ENCODE data around the gene SERPINF2. TPM values are rescaled to one million over a fixed set of nuclear protein-coding genes. Genes with fewer than 3 reads are reported as not detected.

SERPINF2 gene
- total and polyA plus RNA-seq, 4 donors, result 13.7 to 78.9 (median 58.0) TPM

- Histone ChIP-seq H3K36me3 (ENCODE audit: control insufficient read depth in 4 of 4, insufficient read depth in 4 of 4, low read length in 4 of 4) (peaks cover 0 to 27% (median 0%) of the 10 kb centered on the region in 4 donors), H3K4me3 (peak within 1 kb of the TSS; percentile 57), H3K9ac (ENCODE audit: insufficient read depth in 1 of 2, low read length in 2 of 2) (no peak within 1 kb of the TSS), H3K4me1 (ENCODE audit: control insufficient read depth in 5 of 5, insufficient read depth in 5 of 5, low read length in 5 of 5) (peaks cover 0 to 16% (median 0%) of the 10 kb centered on the region in 5 donors), H3K9me3 (ENCODE audit: control insufficient read depth in 4 of 4, insufficient read depth in 3 of 4, low read length in 3 of 4) (no peaks in the 10 kb centered on the region), H3K27me3 (ENCODE audit: control insufficient read depth in 3 of 3, insufficient read depth in 3 of 3, low read length in 2 of 3) (no peaks in the 10 kb centered on the region), H3K27ac (ENCODE audit: low read depth in 1 of 2, low read length in 1 of 2) (peak within 1 kb of the TSS; percentile 74 to 96)
- ATAC-seq (ENCODE audit: insufficient read depth, low FRiP score) (peak; percentile 63), DNase-seq (peak; percentile 86 to 94 (median 90))
- 0% methylated on average over 25 to 57 of the region's 57 CpGs for WGBS, 2 donors
- no peak for TF ChIP-seq CTCF (IDR thresholded peaks at IDR 0.05; ENCODE audit: control extremely low read depth, extremely low read depth)
Measured at GRCh38 chr17:1724351-1724868, 18.3 kb upstream of the SERPINF2 start, which contains the start of gene WDR81. Gene WDR81, plus strand, starts transcription at chr17:1724704. Its CDS starts 256 bp downstream, at chr17:1724960.

- no peak overlapping the region for H3K9ac ChIP-seq (ENCODE audit: insufficient read depth in 1 of 2, low read length in 2 of 2)
- no peaks in the 10 kb centered on the region for H3K9me3 ChIP-seq (ENCODE audit: control insufficient read depth in 4 of 4, insufficient read depth in 3 of 4, low read length in 3 of 4)
- peak overlapping the region; percentile 57 for H3K4me3 ChIP-seq
- ATAC-seq (ENCODE audit: insufficient read depth, low FRiP score) (peak; percentile 30), DNase-seq (no peak)
- H3K36me3 ChIP-seq (ENCODE audit: control insufficient read depth in 4 of 4, insufficient read depth in 4 of 4, low read length in 4 of 4), result peaks cover 0 to 27% (median 0%) of the 10 kb centered on the region in 4 donors
- H3K27me3 ChIP-seq (ENCODE audit: control insufficient read depth in 3 of 3, insufficient read depth in 3 of 3, low read length in 2 of 3), result no peaks in the 10 kb centered on the region
- H3K4me1 ChIP-seq (ENCODE audit: control insufficient read depth in 5 of 5, insufficient read depth in 5 of 5, low read length in 5 of 5), result peaks cover 0 to 18% (median 0%) of the 10 kb centered on the region in 5 donors
- TF ChIP-seq CTCF (IDR thresholded peaks at IDR 0.05; ENCODE audit: control extremely low read depth, extremely low read depth), result no peak
- H3K27ac ChIP-seq (ENCODE audit: low read depth in 1 of 2, low read length in 1 of 2), result peak overlapping the region; percentile 74 to 82
- WGBS, 2 donors, result 13 to 26% methylated on average over 32 to 51 of the region's 51 CpGs
Measured at GRCh38 chr17:1724869-1725641, 17.6 kb upstream of the SERPINF2 start.

- H3K4me1 ChIP-seq (ENCODE audit: control insufficient read depth in 5 of 5, insufficient read depth in 5 of 5, low read length in 5 of 5), result peaks cover 0 to 24% (median 0%) of the 10 kb centered on the region in 5 donors
- WGBS, 2 donors, result 94 to 96% methylated on average over 52 to 54 of the region's 54 CpGs
Measured at GRCh38 chr17:1725642-1726511, 16.8 kb upstream of the SERPINF2 start.

More at GRCh38 chr17:1725642-1726511, 16.8 kb upstream of the SERPINF2 start:
- no peaks in the 10 kb centered on the region for H3K9me3 ChIP-seq (ENCODE audit: control insufficient read depth in 4 of 4, insufficient read depth in 3 of 4, low read length in 3 of 4)
- no peaks in the 10 kb centered on the region for H3K27me3 ChIP-seq (ENCODE audit: control insufficient read depth in 3 of 3, insufficient read depth in 3 of 3, low read length in 2 of 3)
- no peak overlapping the region for H3K4me3 ChIP-seq
- H3K27ac ChIP-seq (ENCODE audit: low read depth in 1 of 2, low read length in 1 of 2), result no peak overlapping the region
- H3K9ac ChIP-seq (ENCODE audit: insufficient read depth in 1 of 2, low read length in 2 of 2), result no peak overlapping the region
- H3K36me3 ChIP-seq (ENCODE audit: control insufficient read depth in 4 of 4, insufficient read depth in 4 of 4, low read length in 4 of 4), result peaks cover 0 to 34% (median 0%) of the 10 kb centered on the region in 4 donors
- TF ChIP-seq CTCF (IDR thresholded peaks at IDR 0.05; ENCODE audit: control extremely low read depth, extremely low read depth), result no peak
- ATAC-seq (ENCODE audit: insufficient read depth, low FRiP score) (no peak), DNase-seq (no peak)
